Left lung (tissue), 10 donors: Measurements from ENCODE around the gene GNPDA2. TPM values are rescaled to one million over a fixed set of nuclear protein-coding genes. Genes with fewer than 3 reads are reported as not detected.
A peak's percentile ranks its signal among the peaks of the same experiment; 100 is the strongest.

ENCODE experiments used
- ATAC-seq: fragments of 200-7000 bp; cut with Tn5 transposase; one replicate; pipeline ENCODE4 v1.9.1; 2020; ENCODE audit warnings: moderate library complexity
- DNase-seq, 4 donors: peaks; one replicate each; pipeline ENCODE4 v3.0.0-alpha.2; 2013 to 2020
- H3K27ac ChIP-seq, 2 donors: fragments of 200-600 bp; sonication (generic) in 1 of 2; one replicate each; pipeline versions ENCODE4 v1.5.0 to v1.8.0; 2020 to 2021
- H3K27me3 ChIP-seq, 2 donors: fragments of 200-600 bp; sonication (generic) in 1 of 2; one replicate each; pipeline versions ENCODE4 v1.5.0 to v1.8.0; 2020 to 2021
- H3K36me3 ChIP-seq, 2 donors: fragments of 200-600 bp; sonication (generic) in 1 of 2; one replicate each; pipeline versions ENCODE4 v1.5.0 to v1.8.0; 2020 to 2021
- H3K4me1 ChIP-seq, 2 donors: fragments of 200-600 bp; one replicate each; pipeline ENCODE4 v1.8.0; 2021
- H3K4me3 ChIP-seq, 2 donors: fragments of 200-600 bp; sonication (generic) in 1 of 2; one replicate each; pipeline versions ENCODE4 v1.5.0 to v1.8.0; 2020 to 2021; ENCODE audit warnings: mild to moderate bottlenecking in 1 of 2
- H3K9me3 ChIP-seq, 2 donors: fragments of 200-600 bp; sonication (generic) in 1 of 2; one replicate each; pipeline versions ENCODE4 v1.5.0 to v1.8.0; 2020 to 2021
- intact Hi-C, 2 donors: fragments of 100-400 bp; cut with DNase I; formaldehyde crosslinking; loops; one replicate each; pipeline versions ENCODE4 v1.11.2 to v1.14.2; 2022
- polyA plus RNA-seq, 6 donors: library from polyadenylated mRNA; unstranded; fragments of 120-200 nt; gene quantifications; one replicate each; pipeline ENCODE4 v1.2.1, GENCODE V29; 2013; ENCODE audit not compliant: insufficient read length in 6 of 6
- total RNA-seq, 2 donors: library from RNA; stranded (reverse); fragmentation: NEBNext Ultra II Directional; extraction: Animal tissue kit (Norgen Biotek cat#: 25700); gene quantifications; one replicate each; pipeline ENCODE4 v1.2.1, GENCODE V29; 2021
- TF ChIP-seq, protein P1 (sequence below), 2 donors: fragments of 200-600 bp; sonication (generic) in 1 of 2; IDR thresholded peaks; one replicate each; pipeline versions ENCODE4 v1.5.0 to v1.8.0; 2021; ENCODE audit warnings: antibody characterized with exemption in 2 of 2
- donor health status: DM: no; HTN: yes; CAD: no.
- donor health status: DM: no; HTN: no; CAD: no.

The GNPDA2 gene
- total and polyA plus RNA-seq, 8 donors = 12.1 to 34.9 (median 28.7) TPM

DNA sequence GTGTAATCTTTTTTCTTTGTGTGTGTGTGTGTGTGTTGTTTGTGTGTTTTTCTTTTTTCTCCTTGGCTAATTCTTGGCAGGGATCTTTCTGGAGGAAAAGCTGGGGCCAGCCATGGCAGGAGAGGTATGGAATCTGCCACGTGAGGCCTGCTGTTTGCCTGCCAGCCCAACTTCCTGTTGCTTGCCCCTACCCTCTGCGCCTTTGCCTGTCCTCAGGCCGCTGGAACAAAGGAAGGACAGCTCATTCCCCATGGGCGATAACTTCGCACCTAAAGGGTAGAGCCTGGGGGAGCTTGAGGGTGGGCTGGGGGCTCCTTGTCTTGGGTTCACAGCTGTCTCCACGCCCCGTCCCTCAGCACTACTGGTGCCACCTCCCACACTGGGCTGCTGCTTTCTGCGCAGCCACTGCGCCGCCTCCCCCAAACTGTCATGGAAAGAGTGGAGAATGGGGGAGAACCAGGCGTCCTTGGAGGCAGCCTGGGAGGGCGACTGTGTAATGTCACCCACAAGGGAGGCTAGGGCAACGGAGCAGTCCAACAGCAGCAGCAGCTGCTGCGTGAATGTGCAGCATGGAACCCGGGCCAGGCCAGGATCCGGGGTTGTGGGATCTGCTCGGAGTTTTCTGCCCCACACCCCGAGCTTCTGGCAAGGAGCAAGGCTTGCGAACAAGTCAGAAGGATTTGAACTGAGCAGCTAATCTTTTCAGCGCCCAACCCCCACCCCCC is 62.7 kb downstream of the GNPDA2 start:
- H3K4me1 ChIP-seq = no peaks in the 10 kb centered on the region
- TF ChIP-seq, protein P1, sequence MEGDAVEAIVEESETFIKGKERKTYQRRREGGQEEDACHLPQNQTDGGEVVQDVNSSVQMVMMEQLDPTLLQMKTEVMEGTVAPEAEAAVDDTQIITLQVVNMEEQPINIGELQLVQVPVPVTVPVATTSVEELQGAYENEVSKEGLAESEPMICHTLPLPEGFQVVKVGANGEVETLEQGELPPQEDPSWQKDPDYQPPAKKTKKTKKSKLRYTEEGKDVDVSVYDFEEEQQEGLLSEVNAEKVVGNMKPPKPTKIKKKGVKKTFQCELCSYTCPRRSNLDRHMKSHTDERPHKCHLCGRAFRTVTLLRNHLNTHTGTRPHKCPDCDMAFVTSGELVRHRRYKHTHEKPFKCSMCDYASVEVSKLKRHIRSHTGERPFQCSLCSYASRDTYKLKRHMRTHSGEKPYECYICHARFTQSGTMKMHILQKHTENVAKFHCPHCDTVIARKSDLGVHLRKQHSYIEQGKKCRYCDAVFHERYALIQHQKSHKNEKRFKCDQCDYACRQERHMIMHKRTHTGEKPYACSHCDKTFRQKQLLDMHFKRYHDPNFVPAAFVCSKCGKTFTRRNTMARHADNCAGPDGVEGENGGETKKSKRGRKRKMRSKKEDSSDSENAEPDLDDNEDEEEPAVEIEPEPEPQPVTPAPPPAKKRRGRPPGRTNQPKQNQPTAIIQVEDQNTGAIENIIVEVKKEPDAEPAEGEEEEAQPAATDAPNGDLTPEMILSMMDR (IDR thresholded peaks at IDR 0.05) = no peak
- ATAC-seq (no peak), DNase-seq (peak in 1 of 4 donors; percentile 63)
- no peak overlapping the region for H3K4me3 ChIP-seq
- H3K36me3 ChIP-seq = no peaks in the 10 kb centered on the region
- intact Hi-C loops = no loop called here
- no peak overlapping the region for H3K27ac ChIP-seq
- no peaks in the 10 kb centered on the region for H3K9me3 ChIP-seq
- H3K27me3 ChIP-seq = no peaks in the 10 kb centered on the region

DNA sequence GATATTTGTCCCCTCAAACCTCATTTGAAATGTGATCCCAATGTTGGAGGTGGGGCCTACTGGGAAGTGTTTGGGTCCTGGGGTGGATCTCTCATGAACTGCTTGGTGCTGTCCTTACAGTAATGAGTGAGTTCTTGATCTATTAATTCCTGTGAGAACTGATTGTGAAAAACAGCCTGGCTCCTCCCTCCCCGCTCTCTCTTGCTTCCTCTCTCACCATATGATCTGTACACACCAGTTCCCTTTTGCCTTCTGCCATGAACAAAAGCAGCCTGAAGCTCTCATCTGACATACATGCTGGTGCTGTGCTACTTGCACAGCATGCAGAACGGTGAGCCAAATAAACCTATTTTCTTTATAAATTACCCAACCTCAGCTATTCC is 63.7 kb downstream of the GNPDA2 start:
- no peak for ATAC-seq
- no peaks in the 10 kb centered on the region for H3K36me3 ChIP-seq
- no peaks in the 10 kb centered on the region for H3K4me1 ChIP-seq
- no peak overlapping the region for H3K27ac ChIP-seq
- H3K9me3 ChIP-seq = no peaks in the 10 kb centered on the region
- intact Hi-C loops = no loop called here
- no peak overlapping the region for H3K4me3 ChIP-seq
- no peak for DNase-seq
- TF ChIP-seq, protein P1 (IDR thresholded peaks at IDR 0.05) = no peak
- H3K27me3 ChIP-seq = no peaks in the 10 kb centered on the region

DNA sequence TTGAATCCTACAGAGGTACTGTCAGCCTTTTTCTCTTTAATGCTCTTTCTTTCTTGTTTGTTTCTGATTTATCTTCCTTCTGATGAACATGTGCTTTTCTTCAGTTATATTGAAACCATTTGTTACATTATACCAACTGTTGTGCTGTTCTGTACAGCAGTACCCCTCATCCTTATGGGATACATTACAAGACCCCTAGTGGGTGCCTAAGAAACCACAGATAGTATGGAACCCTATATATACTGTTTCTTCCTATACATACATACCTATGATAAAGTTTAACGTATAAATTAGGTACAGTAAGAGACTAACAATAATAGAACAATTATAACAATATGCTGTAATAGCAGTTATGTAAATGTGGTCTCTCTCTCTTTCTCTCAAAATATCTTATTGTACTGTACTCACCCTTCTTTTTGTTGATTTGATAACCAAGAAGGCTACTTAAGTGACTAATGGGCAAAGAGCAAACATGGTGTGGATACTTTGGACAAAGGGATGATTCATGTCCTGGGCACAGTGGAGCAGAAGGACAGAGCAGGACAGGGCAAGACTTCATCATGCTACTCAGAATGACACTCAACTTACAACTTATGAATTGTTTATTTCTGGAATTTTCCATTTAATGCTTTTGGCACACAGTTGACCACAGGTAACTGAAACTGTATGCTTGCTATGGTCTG is 64.3 kb downstream of the GNPDA2 start:
- ATAC-seq (no peak), DNase-seq (no peak)
- Histone ChIP-seq H3K27ac (no peak overlapping the region), H3K27me3 (no peaks in the 10 kb centered on the region), H3K4me3 (no peak overlapping the region), H3K9me3 (no peaks in the 10 kb centered on the region), H3K4me1 (no peaks in the 10 kb centered on the region), H3K36me3 (no peaks in the 10 kb centered on the region)
- TF ChIP-seq, protein P1 (IDR thresholded peaks at IDR 0.05) = no peak
- intact Hi-C loops = no loop called here

DNA sequence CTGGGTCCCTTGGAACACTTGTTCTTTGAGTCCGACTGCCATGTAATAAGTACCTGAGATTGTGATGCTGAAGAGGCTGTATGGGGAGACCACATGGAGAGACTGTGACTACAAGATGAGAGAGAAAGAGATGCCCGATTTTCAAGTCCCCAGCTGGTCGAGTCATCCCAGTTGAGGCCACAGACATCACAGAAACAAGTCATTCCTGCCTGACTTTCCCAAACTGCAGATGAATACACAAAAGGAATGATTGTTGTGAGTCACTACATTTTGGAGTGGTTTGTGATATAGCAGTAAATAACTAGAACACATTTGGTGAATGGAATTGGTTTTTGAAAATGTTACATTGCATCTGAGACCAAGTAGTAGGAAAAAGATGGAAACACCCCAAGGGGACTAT is 66.0 kb downstream of the GNPDA2 start:
- Histone ChIP-seq H3K4me1 (no peaks in the 10 kb centered on the region), H3K36me3 (no peaks in the 10 kb centered on the region), H3K27ac (no peak overlapping the region), H3K4me3 (no peak overlapping the region), H3K27me3 (no peaks in the 10 kb centered on the region), H3K9me3 (no peaks in the 10 kb centered on the region)
- TF ChIP-seq, protein P1 (IDR thresholded peaks at IDR 0.05) = no peak
- ATAC-seq (no peak), DNase-seq (no peak)
- intact Hi-C loops = no loop called here

DNA sequence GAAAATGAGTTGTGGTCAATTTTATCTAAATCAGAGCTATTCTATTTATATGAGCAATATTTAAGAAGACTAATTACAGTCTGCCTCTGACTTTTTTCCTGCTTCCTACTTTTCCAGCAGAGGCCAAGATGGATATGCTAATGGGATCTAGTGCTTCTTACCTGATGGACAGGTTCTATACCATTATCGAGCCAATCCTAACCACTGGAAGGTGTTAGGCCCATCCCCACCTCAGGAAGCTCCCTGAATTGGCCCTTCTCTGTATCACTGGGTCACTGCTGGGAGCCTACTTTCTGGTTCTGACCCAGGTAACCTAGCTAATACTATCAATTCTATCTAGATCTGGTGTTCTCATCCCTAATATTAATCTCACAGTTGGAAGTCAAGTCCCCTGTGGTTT is 74.4 kb downstream of the GNPDA2 start:
- no peak for ATAC-seq
- no peaks in the 10 kb centered on the region for H3K9me3 ChIP-seq

More for the DNA sequence above, 74.4 kb downstream of the GNPDA2 start:
- TF ChIP-seq, protein P1 (IDR thresholded peaks at IDR 0.05) = no peak
- Histone ChIP-seq H3K27me3 (no peaks in the 10 kb centered on the region), H3K4me3 (no peak overlapping the region), H3K36me3 (no peaks in the 10 kb centered on the region), H3K4me1 (no peaks in the 10 kb centered on the region), H3K27ac (no peak overlapping the region)
- no peak for DNase-seq
- intact Hi-C loops = no loop called here
